AG04450 (cell line): ENCODE results near the gene PAPPA. TPM values are rescaled to one million over a fixed set of nuclear protein-coding genes. Genes with fewer than 3 reads are reported as not detected.

ENCODE experiments used
- CTCF ChIA-PET: fragments of 300-600, 350-600 bp; formaldehyde crosslinking; extraction: SDS; loops from one replicate; lab custom pipeline; 2022; ENCODE audit warnings: antibody characterized with exemption, inconsistent platforms; lab: Charles Lee
- POLR2A ChIA-PET: fragments of 350-600 bp; formaldehyde crosslinking; extraction: SDS; loops from one replicate; lab custom pipeline; 2021; ENCODE audit warnings: antibody characterized with exemption, inconsistent platforms; lab: Yijun Ruan, JAX
- DNase-seq: peaks from one replicate; pipeline ENCODE4 v3.0.0-alpha.2; 2011; ENCODE audit warnings: low read depth, low spot score
- H3K27ac ChIP-seq: one replicate; pipeline ENCODE4 v1.5.1; 2012; ENCODE audit warnings: low read depth, low read length, control low read depth
- H3K27me3 ChIP-seq: one replicate; pipeline ENCODE4 v1.6.0; 2012; ENCODE audit warnings: low read length; ENCODE audit not compliant: control insufficient read depth, insufficient read depth
- H3K4me3 ChIP-seq: 2 replicates; pipeline ENCODE4 v1.5.1; 2011; ENCODE audit warnings: mild to moderate bottlenecking, low read depth, low read length, control low read depth
- H3K9me3 ChIP-seq: 2 replicates; pipeline ENCODE4 v1.5.1; 2012; ENCODE audit warnings: low read length; ENCODE audit not compliant: control insufficient read depth, insufficient read depth
- CTCF ChIP-seq: IDR thresholded peaks from 2 replicates; pipeline ENCODE4 v1.5.1; 2011; ENCODE audit warnings: low read depth, low read length, control low read depth, inconsistent platforms
- polyA plus RNA-seq: library from polyadenylated mRNA; depleted of rRNA; stranded (reverse); fragments of >200 nt; gene quantifications from 2 replicates; pipeline ENCODE4 v1.2.3, GENCODE V29; 2011

Gene PAPPA
- polyA plus RNA-seq, 1 experiment = 65.0 TPM

- no peak for DNase-seq
- H3K27me3 ChIP-seq = no peaks in the 10 kb centered on the region
- no peaks in the 10 kb centered on the region for H3K9me3 ChIP-seq
- no peak overlapping the region for H3K27ac ChIP-seq
- no peak overlapping the region for H3K4me3 ChIP-seq
- CTCF ChIA-PET = no interaction called here
- POLR2A ChIA-PET = no interaction called here
- TF ChIP-seq CTCF = no peak
Observed at GRCh38 chr9:116336133-116336862, 182.7 kb downstream of the PAPPA start.

GRCh38 chr9:116337015-116337414 is 183.4 kb downstream of the PAPPA start:
- Histone ChIP-seq H3K4me3 (no peak overlapping the region), H3K27ac (peak overlapping the region; percentile 41), H3K9me3 (no peaks in the 10 kb centered on the region), H3K27me3 (no peaks in the 10 kb centered on the region)
- ChIA-PET POLR2A (no interaction called here), CTCF (no interaction called here)
- TF ChIP-seq CTCF = no peak
- peak; percentile 21 for DNase-seq

GRCh38 chr9:116340270-116340669 is 186.7 kb downstream of the PAPPA start:
- Histone ChIP-seq H3K27me3 (no peaks in the 10 kb centered on the region), H3K9me3 (no peaks in the 10 kb centered on the region), H3K27ac (no peak overlapping the region), H3K4me3 (no peak overlapping the region)
- TF ChIP-seq CTCF = no peak
- DNase-seq = no peak
- CTCF ChIA-PET = no interaction called here
- POLR2A ChIA-PET = no interaction called here

GRCh38 chr9:116342061-116342460 is 188.5 kb downstream of the PAPPA start:
- CTCF ChIA-PET = interaction anchor here (0.6 kb wide), 1 partner anchor 230 kb away, joined by 3 read pairs; no protein-coding TSS in a partner anchor
- POLR2A ChIA-PET = no interaction called here
- Histone ChIP-seq H3K27ac (no peak overlapping the region), H3K27me3 (no peaks in the 10 kb centered on the region), H3K9me3 (no peaks in the 10 kb centered on the region), H3K4me3 (no peak overlapping the region)
- TF ChIP-seq CTCF = no peak
- DNase-seq = no peak

DNA sequence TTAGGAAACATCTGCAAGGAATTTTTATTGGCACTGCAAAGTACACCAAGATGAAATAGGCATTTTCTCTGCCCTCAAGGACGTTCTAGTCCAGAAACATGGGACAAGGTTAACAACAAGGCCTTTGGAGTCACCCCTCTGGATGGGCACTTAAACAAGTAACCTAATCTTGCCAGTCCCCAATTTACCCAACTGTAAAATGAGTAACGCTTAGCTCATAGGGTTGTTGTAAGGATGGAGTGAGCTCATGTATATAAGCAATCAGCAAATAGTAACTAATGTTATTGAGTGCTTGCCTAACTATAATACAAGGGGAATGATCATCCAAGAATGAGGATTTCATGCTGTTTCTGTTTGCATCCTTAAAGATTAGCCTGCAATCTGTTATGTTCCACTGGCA is 189.3 kb downstream of the PAPPA start:
- H3K9me3 ChIP-seq = no peaks in the 10 kb centered on the region
- TF ChIP-seq CTCF = no peak
- no peak overlapping the region for H3K4me3 ChIP-seq
- no peaks in the 10 kb centered on the region for H3K27me3 ChIP-seq
- no peak for DNase-seq
- POLR2A ChIA-PET = interaction anchor here (0.9 kb wide), 1 partner anchor 23 kb away, joined by 3 read pairs; no protein-coding TSS in a partner anchor
- CTCF ChIA-PET = interaction anchor here (0.7 kb wide), 1 partner anchor 319 kb away, joined by 3 read pairs; no protein-coding TSS in a partner anchor
- H3K27ac ChIP-seq = no peak overlapping the region
